ENCODE data around the gene NAGS. TPM values are rescaled to one million over a fixed set of nuclear protein-coding genes. Genes with fewer than 3 reads are reported as not detected.

NAGS gene
- total RNA-seq, 1 experiment from 2014 or later, result 10.0 TPM

GRCh38 chr17:44008205-44008909 is 3.9 kb downstream of the NAGS start:
- BruUV-seq (replicated peaks), result no TSS peak
- ChIA-PET CTCF (interaction anchor here (0.6 to 1.7 kb wide), 2 partner anchors 68 to 770 kb away, joined by 3 to 6 read pairs; no protein-coding TSS in a partner anchor), RAD21 (ENCODE audit: low non-redundant PET in 1 of 2, low total read pairs in 2 of 2, uncharacterized antibody in 2 of 2, unreplicated experiment in 2 of 2) (no interaction called here), POLR2A (interaction anchor here (0.7 kb wide), 1 partner anchor 140 kb away, joined by 3 read pairs; no protein-coding TSS in a partner anchor)
- DNase-seq (ENCODE audit: low read depth, low spot score) (no peak), ATAC-seq (no peak)
- no peak overlapping the region for H3K4me3 ChIP-seq (replicated peaks in 1 of 2; ENCODE audit: low read depth in 1 of 2, low read length in 2 of 2)
- H3K9me2 ChIP-seq (ENCODE audit: insufficient read depth), result no peaks in the 10 kb centered on the region
- H3K9ac ChIP-seq (ENCODE audit: low read length), result no peak overlapping the region
- H4K20me1 ChIP-seq (ENCODE audit: insufficient read depth), result no peaks in the 10 kb centered on the region
- H3K79me2 ChIP-seq (ENCODE audit: insufficient read depth, low read length), result peaks cover 46% of the 10 kb centered on the region
- no peak overlapping the region; the same call in 1 of the 2 replicates for H3K4me2 ChIP-seq (ENCODE audit: low read length)
- no peaks in the 10 kb centered on the region for H3K9me3 ChIP-seq (ENCODE audit: control insufficient read depth in 1 of 2, insufficient read depth in 1 of 2, low read depth in 1 of 2, low read length in 2 of 2)
- peaks cover 10 to 21% of the 10 kb centered on the region in 2 experiments; a peak in 3 of 4 replicates for H3K36me3 ChIP-seq (ENCODE audit: control insufficient read depth in 1 of 2, insufficient read depth in 2 of 2, low read length in 2 of 2)
- peaks cover 35 to 72% of the 10 kb centered on the region in 2 experiments for H3K4me1 ChIP-seq (ENCODE audit: control insufficient read depth in 1 of 2, insufficient read depth in 2 of 2, low read length in 2 of 2)
- no peak overlapping the region for H2AFZ ChIP-seq (ENCODE audit: low read depth, low read length, poor library complexity, severe bottlenecking)
- TF ChIP-seq, protein P1, sequence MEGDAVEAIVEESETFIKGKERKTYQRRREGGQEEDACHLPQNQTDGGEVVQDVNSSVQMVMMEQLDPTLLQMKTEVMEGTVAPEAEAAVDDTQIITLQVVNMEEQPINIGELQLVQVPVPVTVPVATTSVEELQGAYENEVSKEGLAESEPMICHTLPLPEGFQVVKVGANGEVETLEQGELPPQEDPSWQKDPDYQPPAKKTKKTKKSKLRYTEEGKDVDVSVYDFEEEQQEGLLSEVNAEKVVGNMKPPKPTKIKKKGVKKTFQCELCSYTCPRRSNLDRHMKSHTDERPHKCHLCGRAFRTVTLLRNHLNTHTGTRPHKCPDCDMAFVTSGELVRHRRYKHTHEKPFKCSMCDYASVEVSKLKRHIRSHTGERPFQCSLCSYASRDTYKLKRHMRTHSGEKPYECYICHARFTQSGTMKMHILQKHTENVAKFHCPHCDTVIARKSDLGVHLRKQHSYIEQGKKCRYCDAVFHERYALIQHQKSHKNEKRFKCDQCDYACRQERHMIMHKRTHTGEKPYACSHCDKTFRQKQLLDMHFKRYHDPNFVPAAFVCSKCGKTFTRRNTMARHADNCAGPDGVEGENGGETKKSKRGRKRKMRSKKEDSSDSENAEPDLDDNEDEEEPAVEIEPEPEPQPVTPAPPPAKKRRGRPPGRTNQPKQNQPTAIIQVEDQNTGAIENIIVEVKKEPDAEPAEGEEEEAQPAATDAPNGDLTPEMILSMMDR (IDR thresholded peaks at IDR 0.05 in 2 of 3, conservative IDR thresholded peaks at IDR 0.05 in 1 of 3; ENCODE audit: borderline replicate concordance in 1 of 3, insufficient read depth in 1 of 3, low read depth in 2 of 3, low read length in 2 of 3), result peak in 2 of 3 experiments; percentile 9 to 22; a peak in 1 of 6 replicates
- no peak for TF ChIP-seq REST (IDR thresholded peaks at IDR 0.05; ENCODE audit: low read depth)
- intact Hi-C loops (cut with micrococcal nuclease), result no loop called here
- no peaks in the 10 kb centered on the region for H3K27me3 ChIP-seq (ENCODE audit: insufficient read depth, low read length)
- peak overlapping the region; percentile 81 for H3K27ac ChIP-seq (ENCODE audit: low read depth, low read length)

All from HCT116 (cell line).